K562 (cell line): ENCODE results near the gene HSD17B13. TPM values are rescaled to one million over a fixed set of nuclear protein-coding genes. Genes with fewer than 3 reads are reported as not detected.

ENCODE experiments used
- KLF16 ChIP-seq: IDR thresholded peaks from 2 replicates; pipeline ENCODE4 v1.6.1; 2016; ENCODE audit warnings: antibody characterized with exemption
- L3MBTL2 ChIP-seq: fragments of 450-650 bp; IDR thresholded peaks from 2 replicates; pipeline ENCODE4 v1.6.1; 2016; ENCODE audit warnings: mild to moderate bottlenecking, moderate library complexity
- MBD2 ChIP-seq: sonication (generic); IDR thresholded peaks from 2 replicates; pipeline ENCODE4 v1.6.1; 2016; ENCODE audit warnings: low read depth, borderline replicate concordance
- MTA2 ChIP-seq: fragments of 450-650 bp; IDR thresholded peaks from 2 replicates; pipeline ENCODE4 v1.6.1; 2016; ENCODE audit warnings: low read depth
- ZNF24 ChIP-seq: fragments of 450-650 bp; IDR thresholded peaks from 2 replicates; pipeline ENCODE4 v1.6.1; 2016
- ZNF444 ChIP-seq: fragments of 250-450 bp; sonication (Bioruptor Pico); IDR thresholded peaks from 2 replicates; pipeline ENCODE4 v1.4.0; 2020; ENCODE audit warnings: mild to moderate bottlenecking, moderate library complexity
- polyA plus RNA-seq, 8 experiments: library from polyadenylated mRNA; depleted of rRNA in 4 of 8; stranded (reverse) in 5 of 8; unstranded in 3 of 8; fragments of >200 nt; fragmentation: Nextera tagmentation in 2 of 8; fragmentation: Illumina TruSeq in 1 of 8; extraction: Ambion mirVana in 2 of 8; extraction: Trizol in 1 of 8; gene quantifications; 2 replicates each; pipeline versions ENCODE4 v1.2.1 to v1.2.3, GENCODE V29; 2011 to 2014; ENCODE audit warnings: inconsistent platforms in 1 of 8, missing spikeins in 1 of 8
- total RNA-seq, 7 experiments: library from RNA; depleted of rRNA in 6 of 7; stranded (reverse); fragments of >200 nt in 6 of 7; fragmentation: Illumina TruSeq in 2 of 7; extraction: Trizol in 2 of 7; gene quantifications; 2 replicates each; pipeline versions ENCODE4 v1.2.1 to v1.2.3, GENCODE V29; 2011 to 2021; ENCODE audit warnings: low replicate concordance in 1 of 7
- TF ChIP-seq, protein P1 (sequence below): sonication (generic); formaldehyde crosslinking; IDR thresholded peaks from 2 replicates; pipeline ENCODE4 v1.8.1; 2023; ENCODE audit warnings: mild to moderate bottlenecking, missing genetic modification reagents
- TF ChIP-seq, protein P2 (sequence below): sonication (generic); formaldehyde crosslinking; IDR thresholded peaks from 2 replicates; pipeline ENCODE4 v1.8.0; 2022; ENCODE audit warnings: mild to moderate bottlenecking, missing genetic modification reagents
- TF ChIP-seq, protein P3 (sequence below): fragments of 450-650 bp; IDR thresholded peaks from 2 replicates; pipeline ENCODE4 v1.6.1; 2016; ENCODE audit warnings: borderline replicate concordance
- TF ChIP-seq, protein P4 (sequence below), 2 experiments: fragments of 450-650 bp in 1 of 2; sonication (generic) in 1 of 2; formaldehyde crosslinking; conservative IDR thresholded peaks; 2 replicates each; pipeline versions ENCODE4 v1.4.0 to v1.8.1; 2020 to 2022; ENCODE audit warnings: mild to moderate bottlenecking in 1 of 2, missing genetic modification reagents in 1 of 2

HSD17B13 gene
- total and polyA plus RNA-seq, 9 of the 15 experiments (the other 6 are each of a cell fraction or from before 2014, with no cell fraction given): 0.05 to 0.36 (median 0.29) TPM

DNA sequence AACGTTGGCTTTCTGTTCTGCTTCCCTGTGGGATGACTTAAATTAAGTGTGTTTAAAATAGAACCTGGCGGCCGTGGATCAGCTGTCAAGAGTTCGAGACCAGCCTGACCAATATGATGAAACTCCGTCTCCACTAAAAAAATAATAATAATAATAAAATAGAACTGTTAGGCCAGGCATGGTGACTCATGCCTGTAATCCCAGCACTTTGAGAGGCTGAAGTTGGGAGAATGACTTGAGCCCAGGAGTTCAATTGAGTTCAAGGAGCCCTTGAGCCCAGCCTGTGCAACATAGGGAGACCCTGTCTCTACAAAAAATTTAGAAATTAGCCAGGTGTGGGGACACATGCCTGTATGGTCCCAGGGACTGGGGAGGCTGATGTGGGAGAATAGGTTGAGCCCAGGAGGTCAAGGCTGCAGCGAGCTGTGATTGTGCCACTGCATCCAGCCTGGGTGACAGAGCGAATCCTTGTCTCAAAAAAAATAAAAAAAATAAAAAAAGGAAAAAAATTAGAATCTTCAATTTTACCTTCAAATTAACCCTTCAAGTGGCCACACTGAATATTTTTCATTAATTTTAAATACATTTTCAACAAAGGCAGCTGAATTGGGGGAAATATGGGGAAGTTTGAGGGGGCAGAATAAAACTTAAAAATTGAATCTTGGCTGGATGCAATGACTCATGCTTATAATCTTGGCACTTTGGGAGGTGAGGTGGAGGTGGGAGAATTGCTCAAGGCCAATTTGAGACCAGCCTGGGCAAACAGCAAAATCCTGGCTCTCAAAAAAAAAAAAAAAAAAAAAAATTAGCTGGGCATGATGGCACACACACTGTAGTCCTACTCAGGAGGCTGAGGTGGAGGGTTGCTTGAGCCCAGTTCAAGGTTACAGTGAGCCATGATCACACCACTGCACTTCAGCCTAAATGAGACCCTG, 31.8 kb upstream of the HSD17B13 start (continued):
- TF ChIP-seq, protein P1, sequence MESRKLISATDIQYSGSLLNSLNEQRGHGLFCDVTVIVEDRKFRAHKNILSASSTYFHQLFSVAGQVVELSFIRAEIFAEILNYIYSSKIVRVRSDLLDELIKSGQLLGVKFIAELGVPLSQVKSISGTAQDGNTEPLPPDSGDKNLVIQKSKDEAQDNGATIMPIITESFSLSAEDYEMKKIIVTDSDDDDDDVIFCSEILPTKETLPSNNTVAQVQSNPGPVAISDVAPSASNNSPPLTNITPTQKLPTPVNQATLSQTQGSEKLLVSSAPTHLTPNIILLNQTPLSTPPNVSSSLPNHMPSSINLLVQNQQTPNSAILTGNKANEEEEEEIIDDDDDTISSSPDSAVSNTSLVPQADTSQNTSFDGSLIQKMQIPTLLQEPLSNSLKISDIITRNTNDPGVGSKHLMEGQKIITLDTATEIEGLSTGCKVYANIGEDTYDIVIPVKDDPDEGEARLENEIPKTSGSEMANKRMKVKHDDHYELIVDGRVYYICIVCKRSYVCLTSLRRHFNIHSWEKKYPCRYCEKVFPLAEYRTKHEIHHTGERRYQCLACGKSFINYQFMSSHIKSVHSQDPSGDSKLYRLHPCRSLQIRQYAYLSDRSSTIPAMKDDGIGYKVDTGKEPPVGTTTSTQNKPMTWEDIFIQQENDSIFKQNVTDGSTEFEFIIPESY (CRISPR knock-in tag): no peak
- TF ChIP-seq MBD2 (no peak), L3MBTL2 (no peak), KLF16 (no peak), ZNF444 (CRISPR knock-in tag) (no peak), MTA2 (no peak), ZNF24 (no peak)
- TF ChIP-seq, protein P2, sequence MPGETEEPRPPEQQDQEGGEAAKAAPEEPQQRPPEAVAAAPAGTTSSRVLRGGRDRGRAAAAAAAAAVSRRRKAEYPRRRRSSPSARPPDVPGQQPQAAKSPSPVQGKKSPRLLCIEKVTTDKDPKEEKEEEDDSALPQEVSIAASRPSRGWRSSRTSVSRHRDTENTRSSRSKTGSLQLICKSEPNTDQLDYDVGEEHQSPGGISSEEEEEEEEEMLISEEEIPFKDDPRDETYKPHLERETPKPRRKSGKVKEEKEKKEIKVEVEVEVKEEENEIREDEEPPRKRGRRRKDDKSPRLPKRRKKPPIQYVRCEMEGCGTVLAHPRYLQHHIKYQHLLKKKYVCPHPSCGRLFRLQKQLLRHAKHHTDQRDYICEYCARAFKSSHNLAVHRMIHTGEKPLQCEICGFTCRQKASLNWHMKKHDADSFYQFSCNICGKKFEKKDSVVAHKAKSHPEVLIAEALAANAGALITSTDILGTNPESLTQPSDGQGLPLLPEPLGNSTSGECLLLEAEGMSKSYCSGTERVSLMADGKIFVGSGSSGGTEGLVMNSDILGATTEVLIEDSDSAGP (CRISPR knock-in tag): no peak
- TF ChIP-seq, protein P3, sequence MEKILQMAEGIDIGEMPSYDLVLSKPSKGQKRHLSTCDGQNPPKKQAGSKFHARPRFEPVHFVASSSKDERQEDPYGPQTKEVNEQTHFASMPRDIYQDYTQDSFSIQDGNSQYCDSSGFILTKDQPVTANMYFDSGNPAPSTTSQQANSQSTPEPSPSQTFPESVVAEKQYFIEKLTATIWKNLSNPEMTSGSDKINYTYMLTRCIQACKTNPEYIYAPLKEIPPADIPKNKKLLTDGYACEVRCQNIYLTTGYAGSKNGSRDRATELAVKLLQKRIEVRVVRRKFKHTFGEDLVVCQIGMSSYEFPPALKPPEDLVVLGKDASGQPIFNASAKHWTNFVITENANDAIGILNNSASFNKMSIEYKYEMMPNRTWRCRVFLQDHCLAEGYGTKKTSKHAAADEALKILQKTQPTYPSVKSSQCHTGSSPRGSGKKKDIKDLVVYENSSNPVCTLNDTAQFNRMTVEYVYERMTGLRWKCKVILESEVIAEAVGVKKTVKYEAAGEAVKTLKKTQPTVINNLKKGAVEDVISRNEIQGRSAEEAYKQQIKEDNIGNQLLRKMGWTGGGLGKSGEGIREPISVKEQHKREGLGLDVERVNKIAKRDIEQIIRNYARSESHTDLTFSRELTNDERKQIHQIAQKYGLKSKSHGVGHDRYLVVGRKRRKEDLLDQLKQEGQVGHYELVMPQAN: no peak
- TF ChIP-seq, protein P4, sequence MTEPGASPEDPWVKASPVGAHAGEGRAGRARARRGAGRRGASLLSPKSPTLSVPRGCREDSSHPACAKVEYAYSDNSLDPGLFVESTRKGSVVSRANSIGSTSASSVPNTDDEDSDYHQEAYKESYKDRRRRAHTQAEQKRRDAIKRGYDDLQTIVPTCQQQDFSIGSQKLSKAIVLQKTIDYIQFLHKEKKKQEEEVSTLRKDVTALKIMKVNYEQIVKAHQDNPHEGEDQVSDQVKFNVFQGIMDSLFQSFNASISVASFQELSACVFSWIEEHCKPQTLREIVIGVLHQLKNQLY (CRISPR knock-in tag; conservative IDR thresholded peaks at IDR 0.05): no peak
